Measurements from ENCODE around the gene FANCF.
"Not testable (repeated sequence)": the region's sequence is repeated elsewhere in the genome, so short reads cannot be mapped to it uniquely, and the experiment has no call there.

The FANCF gene

DNA sequence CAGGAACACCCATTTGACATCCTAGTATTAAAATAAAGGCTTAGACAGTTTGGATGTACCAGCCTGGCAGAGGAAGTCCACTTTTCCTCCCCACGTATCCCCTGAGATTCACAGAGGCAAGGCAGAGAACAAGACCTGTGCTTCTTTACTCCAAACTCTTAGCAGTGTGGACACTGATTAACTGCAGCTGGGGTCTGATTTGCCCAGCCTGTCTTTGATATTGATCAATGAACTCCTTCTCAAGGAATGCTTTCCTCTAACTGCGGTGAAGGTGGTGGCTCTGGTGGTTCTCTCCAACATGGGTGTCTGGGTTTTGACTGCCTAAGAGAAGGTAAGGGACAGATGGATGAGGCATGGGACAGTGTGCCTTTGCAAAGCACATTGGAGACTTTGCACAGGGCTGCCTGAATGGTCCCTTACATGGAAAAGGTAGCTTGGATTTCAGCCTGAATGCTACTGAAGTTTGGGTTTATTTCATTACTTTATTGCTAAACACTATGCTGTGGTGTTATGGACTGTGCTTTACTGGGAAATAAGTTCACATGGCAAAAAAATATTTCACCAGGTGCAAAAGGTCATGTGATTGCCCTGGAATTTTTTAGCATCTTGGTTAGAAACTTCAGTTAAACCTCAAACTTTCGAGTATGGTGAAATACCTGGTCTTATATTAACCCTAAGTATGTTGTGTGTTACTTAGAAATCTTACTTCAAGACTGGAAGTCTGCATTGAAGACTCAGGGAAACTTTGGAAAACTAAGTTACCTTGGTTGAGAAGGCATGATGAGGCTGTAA lies 42.6 kb upstream of the FANCF start:
- DNase-seq (ENCODE audit: low read depth), result no peak
- TF ChIP-seq, protein P1, sequence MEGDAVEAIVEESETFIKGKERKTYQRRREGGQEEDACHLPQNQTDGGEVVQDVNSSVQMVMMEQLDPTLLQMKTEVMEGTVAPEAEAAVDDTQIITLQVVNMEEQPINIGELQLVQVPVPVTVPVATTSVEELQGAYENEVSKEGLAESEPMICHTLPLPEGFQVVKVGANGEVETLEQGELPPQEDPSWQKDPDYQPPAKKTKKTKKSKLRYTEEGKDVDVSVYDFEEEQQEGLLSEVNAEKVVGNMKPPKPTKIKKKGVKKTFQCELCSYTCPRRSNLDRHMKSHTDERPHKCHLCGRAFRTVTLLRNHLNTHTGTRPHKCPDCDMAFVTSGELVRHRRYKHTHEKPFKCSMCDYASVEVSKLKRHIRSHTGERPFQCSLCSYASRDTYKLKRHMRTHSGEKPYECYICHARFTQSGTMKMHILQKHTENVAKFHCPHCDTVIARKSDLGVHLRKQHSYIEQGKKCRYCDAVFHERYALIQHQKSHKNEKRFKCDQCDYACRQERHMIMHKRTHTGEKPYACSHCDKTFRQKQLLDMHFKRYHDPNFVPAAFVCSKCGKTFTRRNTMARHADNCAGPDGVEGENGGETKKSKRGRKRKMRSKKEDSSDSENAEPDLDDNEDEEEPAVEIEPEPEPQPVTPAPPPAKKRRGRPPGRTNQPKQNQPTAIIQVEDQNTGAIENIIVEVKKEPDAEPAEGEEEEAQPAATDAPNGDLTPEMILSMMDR (IDR thresholded peaks at IDR 0.05; ENCODE audit: control insufficient read depth, extremely low read depth, insufficient read depth), result no peak
- no peak overlapping the region for H3K4me3 ChIP-seq (ENCODE audit: low read depth, low read length)

DNA sequence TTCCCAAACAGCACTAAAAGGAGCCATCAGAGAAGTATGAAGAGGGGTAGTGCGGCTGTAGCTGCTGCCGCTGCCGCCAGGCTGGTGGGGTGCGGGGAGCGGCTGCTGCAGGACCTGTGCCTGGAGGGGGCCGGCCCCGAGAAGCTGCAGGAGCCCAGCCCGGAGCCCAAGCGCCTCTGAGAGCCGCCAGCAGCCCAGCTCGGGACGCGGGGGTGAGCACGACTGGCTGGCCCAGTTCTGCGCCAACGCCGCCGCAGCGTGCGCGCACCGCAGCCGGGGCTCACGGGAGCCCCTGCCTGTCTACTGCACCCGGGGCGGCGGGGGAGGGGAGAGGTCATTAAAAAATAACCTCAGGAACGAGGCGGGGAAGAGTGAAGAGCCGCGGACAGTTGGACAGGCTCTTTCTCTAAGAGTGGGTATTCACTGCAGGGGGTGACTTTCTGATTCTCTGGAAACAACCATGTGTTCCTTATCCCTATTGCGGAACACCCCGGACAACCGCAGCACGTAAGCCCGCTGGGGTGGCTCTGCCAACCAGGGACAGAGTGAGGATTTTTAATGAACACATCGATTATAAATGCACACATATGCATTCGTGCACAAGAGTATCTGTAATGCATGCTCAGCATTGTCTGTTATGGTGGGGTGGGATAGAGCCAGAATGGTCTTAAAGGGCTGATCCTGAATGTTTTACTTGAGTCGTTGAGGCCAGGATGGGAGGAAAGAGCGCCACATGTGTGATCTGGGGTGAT lies 41.2 kb upstream of the FANCF start:
- H3K4me3 ChIP-seq (ENCODE audit: low read depth, low read length), result peak overlapping the region; percentile 36
- TF ChIP-seq, protein P1 (IDR thresholded peaks at IDR 0.05; ENCODE audit: control insufficient read depth, extremely low read depth, insufficient read depth), result no peak
- DNase-seq (ENCODE audit: low read depth), result no peak

DNA sequence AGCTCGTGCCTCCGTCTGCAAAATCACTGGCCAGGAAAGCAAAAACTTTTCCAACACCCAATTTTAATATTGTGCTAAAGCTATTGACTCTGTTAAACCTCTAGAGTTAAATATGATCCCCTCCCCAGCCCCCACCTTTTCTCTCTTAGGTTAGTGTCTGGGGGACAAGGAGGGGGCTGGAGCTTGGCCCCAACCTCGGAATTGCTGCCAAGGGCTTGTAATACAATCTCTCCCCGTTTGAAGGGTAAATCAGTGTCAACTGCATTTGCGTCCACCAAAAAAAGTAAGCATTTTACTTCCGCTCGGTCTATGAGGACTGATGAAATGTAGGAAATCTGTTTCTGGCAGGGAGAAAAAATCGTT lies 40.7 kb upstream of the FANCF start, which contains the start of gene GAS2:
GAS2 (plus strand) TSS at position 287 of the 363 bp plus-strand sequence. CDS start 8,259 bp downstream, outside the sequence.
- DNase-seq (ENCODE audit: low read depth), result no peak

DNA sequence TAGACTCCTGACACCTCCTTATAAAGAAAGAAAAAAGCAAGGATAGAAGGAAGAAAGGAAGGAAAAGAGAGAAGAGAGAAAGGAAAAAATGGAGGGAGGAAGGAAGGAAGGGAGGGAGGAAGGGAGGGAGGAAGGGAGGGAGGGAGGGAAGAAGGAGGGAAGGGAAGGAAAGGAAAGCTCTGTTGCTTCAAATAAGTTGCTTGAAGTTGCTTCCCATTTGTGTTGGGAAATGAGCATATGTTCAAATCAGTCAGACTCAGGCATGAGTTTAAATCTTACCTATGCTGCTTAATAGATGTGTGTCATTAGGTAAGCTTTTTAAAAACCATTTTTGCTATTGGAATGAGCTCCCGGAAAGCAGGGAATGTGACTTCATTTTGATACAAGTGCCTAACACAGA lies 34.2 kb upstream of the FANCF start:
- no peak overlapping the region for H3K4me3 ChIP-seq (ENCODE audit: low read depth, low read length)
- TF ChIP-seq, protein P1 (IDR thresholded peaks at IDR 0.05; ENCODE audit: control insufficient read depth, extremely low read depth, insufficient read depth), result no peak
- no peak for DNase-seq (ENCODE audit: low read depth)

More for the DNA sequence above, 40.7 kb upstream of the FANCF start, which contains the start of gene GAS2:
- H3K4me3 ChIP-seq (ENCODE audit: low read depth, low read length), result peak within 1 kb of the TSS; percentile 36
- TF ChIP-seq, protein P1 (IDR thresholded peaks at IDR 0.05; ENCODE audit: control insufficient read depth, extremely low read depth, insufficient read depth), result no peak

DNA sequence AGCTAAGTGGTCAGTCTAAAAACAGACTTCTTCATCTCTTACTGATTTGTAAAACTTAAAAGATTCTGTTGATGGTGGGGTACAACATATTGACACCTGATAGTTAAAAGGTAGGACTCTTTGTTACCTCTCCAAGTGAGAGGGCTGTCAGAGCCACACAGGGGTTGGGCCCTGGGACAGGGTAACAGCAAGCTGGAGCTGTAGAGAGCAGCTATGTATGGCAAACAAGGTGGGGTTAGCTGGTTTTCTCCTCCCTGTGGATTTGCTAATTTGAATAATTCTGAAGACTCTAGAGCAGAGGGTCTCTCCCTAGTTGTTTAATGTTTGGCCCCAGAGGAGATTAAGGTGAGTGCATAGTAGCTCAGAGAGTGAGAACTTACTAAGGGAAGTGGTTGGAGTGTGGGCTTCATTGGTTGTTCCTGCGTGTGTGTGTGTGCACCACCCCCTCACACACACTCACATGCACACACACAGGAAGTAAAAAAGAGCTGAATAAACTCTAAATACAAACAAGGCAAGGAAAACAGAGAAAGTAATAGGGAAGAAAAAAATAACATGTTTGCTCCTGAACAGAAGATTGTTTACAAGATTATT lies 31.6 kb upstream of the FANCF start:
- TF ChIP-seq, protein P1 (IDR thresholded peaks at IDR 0.05; ENCODE audit: control insufficient read depth, extremely low read depth, insufficient read depth), result no peak
- no peak for DNase-seq (ENCODE audit: low read depth)
- H3K4me3 ChIP-seq (ENCODE audit: low read depth, low read length), result no peak overlapping the region

DNA sequence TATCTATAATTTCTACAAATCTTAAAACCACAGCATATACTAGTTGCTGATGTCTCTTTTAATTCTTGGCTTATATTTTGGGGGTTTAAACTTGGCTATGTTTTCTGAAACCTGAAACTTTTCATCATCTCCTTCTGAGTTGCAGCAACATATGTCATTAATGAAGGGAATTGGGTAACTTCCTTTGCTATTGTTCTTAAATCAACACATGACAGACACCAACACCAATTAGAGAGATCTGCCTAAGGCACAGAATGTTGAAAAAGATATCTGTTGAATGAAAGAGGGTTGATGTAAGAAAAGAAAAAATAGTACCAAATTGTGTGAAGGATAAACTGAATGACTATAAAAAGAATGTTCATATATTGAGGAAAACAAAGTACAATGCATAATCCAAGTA lies 30.5 kb upstream of the FANCF start:
- no peak for DNase-seq (ENCODE audit: low read depth)
- TF ChIP-seq, protein P1 (IDR thresholded peaks at IDR 0.05; ENCODE audit: control insufficient read depth, extremely low read depth, insufficient read depth), result no peak
- H3K4me3 ChIP-seq (ENCODE audit: low read depth, low read length), result no peak overlapping the region

DNA sequence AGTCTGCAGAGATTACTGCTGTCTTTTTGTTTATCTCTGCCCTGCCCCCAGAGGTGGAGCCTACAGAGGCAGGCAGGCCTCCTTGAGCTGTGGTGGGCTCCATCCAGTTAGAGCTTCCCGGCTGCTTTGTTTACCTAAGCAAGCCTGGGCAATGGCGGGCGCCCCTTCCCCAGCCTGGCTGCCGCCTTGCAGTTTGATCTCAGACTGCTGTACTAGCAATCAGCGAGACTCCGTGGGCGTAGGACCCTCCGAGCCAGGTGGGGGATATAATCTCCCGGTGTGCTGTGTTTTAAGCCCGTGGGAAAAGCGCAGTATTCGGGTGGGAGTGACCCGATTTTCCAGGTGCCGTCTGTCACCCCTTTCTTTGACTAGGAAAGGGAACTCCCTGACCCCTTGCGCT lies 26.7 kb upstream of the FANCF start:
- DNase-seq (ENCODE audit: low read depth); H3K4me3 ChIP-seq (ENCODE audit: low read depth, low read length): not testable (repeated sequence)
